HepG2 (cell line): ENCODE measurements around the gene C14orf180.

Source experiments
- ATF7 ChIP-seq, 2 experiments: fragments of 450-650 bp in 1 of 2; sonication (generic) in 1 of 2; formaldehyde crosslinking in 1 of 2; IDR thresholded peaks; 2 replicates each; pipeline versions ENCODE4 v1.4.0 to v1.6.1; 2016 to 2020; ENCODE audit warnings: antibody characterized with exemption in 1 of 2, mild to moderate bottlenecking in 1 of 2, missing genetic modification reagents in 1 of 2
- CTCF ChIP-seq: sonication (generic); formaldehyde crosslinking; IDR thresholded peaks from 2 replicates; pipeline ENCODE4 v1.5.0; 2020; ENCODE audit warnings: mild to moderate bottlenecking, missing genetic modification reagents, moderate library complexity
- DPF2 ChIP-seq: sonication (generic); formaldehyde crosslinking; IDR thresholded peaks from 2 replicates; pipeline ENCODE4 v1.4.0; 2020; ENCODE audit warnings: mild to moderate bottlenecking, low read depth, missing genetic modification reagents, borderline replicate concordance
- NFRKB ChIP-seq: fragments of 450-650 bp; IDR thresholded peaks from 2 replicates; pipeline ENCODE4 v1.6.1; 2017
- SMC3 ChIP-seq: IDR thresholded peaks from 2 replicates; pipeline ENCODE4 v1.6.1; 2011; ENCODE audit warnings: low read length, improper control_type of control experiment
- ZBTB25 ChIP-seq: IDR thresholded peaks from 2 replicates; pipeline ENCODE4 v1.6.1; 2018; ENCODE audit warnings: missing genetic modification reagents
- ZNF264 ChIP-seq: sonication (generic); formaldehyde crosslinking; IDR thresholded peaks from 2 replicates; pipeline ENCODE4 v1.4.0; 2020; ENCODE audit warnings: missing genetic modification reagents
- ZNF382 ChIP-seq: sonication (generic); formaldehyde crosslinking; IDR thresholded peaks from 2 replicates; pipeline ENCODE4 v1.5.0; 2020; ENCODE audit warnings: missing genetic modification reagents, mild to moderate bottlenecking, borderline replicate concordance
- ZNF383 ChIP-seq: sonication (generic); formaldehyde crosslinking; IDR thresholded peaks from 2 replicates; pipeline ENCODE4 v1.4.0; 2020; ENCODE audit warnings: missing genetic modification reagents, mild to moderate bottlenecking, borderline replicate concordance
- TF ChIP-seq, protein P1 (sequence below): sonication (generic); formaldehyde crosslinking; IDR thresholded peaks from 2 replicates; pipeline ENCODE4 v1.5.1; 2020; ENCODE audit warnings: missing genetic modification reagents, mild to moderate bottlenecking, borderline replicate concordance
- TF ChIP-seq, protein P2 (sequence below): sonication (generic); formaldehyde crosslinking; IDR thresholded peaks from 2 replicates; pipeline ENCODE4 v1.4.0; 2020; ENCODE audit warnings: low read depth, missing genetic modification reagents

- TF ChIP-seq ZNF264 (CRISPR knock-in tag): no peak
- no peak for TF ChIP-seq ZNF383
- no peak for TF ChIP-seq ZNF382 (CRISPR knock-in tag)
- no peak for TF ChIP-seq SMC3
- no peak for TF ChIP-seq DPF2
- TF ChIP-seq, protein P1, sequence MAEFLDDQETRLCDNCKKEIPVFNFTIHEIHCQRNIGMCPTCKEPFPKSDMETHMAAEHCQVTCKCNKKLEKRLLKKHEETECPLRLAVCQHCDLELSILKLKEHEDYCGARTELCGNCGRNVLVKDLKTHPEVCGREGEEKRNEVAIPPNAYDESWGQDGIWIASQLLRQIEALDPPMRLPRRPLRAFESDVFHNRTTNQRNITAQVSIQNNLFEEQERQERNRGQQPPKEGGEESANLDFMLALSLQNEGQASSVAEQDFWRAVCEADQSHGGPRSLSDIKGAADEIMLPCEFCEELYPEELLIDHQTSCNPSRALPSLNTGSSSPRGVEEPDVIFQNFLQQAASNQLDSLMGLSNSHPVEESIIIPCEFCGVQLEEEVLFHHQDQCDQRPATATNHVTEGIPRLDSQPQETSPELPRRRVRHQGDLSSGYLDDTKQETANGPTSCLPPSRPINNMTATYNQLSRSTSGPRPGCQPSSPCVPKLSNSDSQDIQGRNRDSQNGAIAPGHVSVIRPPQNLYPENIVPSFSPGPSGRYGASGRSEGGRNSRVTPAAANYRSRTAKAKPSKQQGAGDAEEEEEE: no peak
- TF ChIP-seq, protein P2, sequence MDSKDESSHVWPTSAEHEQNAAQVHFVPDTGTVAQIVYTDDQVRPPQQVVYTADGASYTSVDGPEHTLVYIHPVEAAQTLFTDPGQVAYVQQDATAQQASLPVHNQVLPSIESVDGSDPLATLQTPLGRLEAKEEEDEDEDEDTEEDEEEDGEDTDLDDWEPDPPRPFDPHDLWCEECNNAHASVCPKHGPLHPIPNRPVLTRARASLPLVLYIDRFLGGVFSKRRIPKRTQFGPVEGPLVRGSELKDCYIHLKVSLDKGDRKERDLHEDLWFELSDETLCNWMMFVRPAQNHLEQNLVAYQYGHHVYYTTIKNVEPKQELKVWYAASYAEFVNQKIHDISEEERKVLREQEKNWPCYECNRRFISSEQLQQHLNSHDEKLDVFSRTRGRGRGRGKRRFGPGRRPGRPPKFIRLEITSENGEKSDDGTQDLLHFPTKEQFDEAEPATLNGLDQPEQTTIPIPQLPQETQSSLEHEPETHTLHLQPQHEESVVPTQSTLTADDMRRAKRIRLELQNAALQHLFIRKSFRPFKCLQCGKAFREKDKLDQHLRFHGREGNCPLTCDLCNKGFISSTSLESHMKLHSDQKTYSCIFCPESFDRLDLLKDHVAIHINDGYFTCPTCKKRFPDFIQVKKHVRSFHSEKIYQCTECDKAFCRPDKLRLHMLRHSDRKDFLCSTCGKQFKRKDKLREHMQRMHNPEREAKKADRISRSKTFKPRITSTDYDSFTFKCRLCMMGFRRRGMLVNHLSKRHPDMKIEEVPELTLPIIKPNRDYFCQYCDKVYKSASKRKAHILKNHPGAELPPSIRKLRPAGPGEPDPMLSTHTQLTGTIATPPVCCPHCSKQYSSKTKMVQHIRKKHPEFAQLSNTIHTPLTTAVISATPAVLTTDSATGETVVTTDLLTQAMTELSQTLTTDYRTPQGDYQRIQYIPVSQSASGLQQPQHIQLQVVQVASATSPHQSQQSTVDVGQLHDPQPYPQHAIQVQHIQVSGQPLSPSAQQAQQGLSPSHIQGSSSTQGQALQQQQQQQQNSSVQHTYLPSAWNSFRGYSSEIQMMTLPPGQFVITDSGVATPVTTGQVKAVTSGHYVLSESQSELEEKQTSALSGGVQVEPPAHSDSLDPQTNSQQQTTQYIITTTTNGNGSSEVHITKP (CRISPR knock-in tag): no peak
- no peak for TF ChIP-seq NFRKB
- no peak for TF ChIP-seq ATF7 (IDR thresholded peaks at IDR 0.05)
- TF ChIP-seq ATF7 (CRISPR knock-in tag; IDR thresholded peaks at IDR 0.05): no peak
- no peak for TF ChIP-seq ZBTB25 (CRISPR knock-in tag)
- no peak for TF ChIP-seq CTCF
These were observed 45.4 kb downstream of the C14orf180 start for GRCh38 chr14:104624939-104625338.
